K562 (cell line): ENCODE data around the gene KLK3. TPM values are rescaled to one million over a fixed set of nuclear protein-coding genes. Genes with fewer than 3 reads are reported as not detected.

ENCODE experiments used
- ATF1 ChIP-seq, 2 experiments: fragments of 450-650 bp in 1 of 2; IDR thresholded peaks; 2 replicates each; pipeline ENCODE4 v1.6.1; 2016; ENCODE audit warnings: missing compliant biosample characterization in 1 of 2, missing genetic modification characterization in 1 of 2
- BHLHE40 ChIP-seq: IDR thresholded peaks from 2 replicates; pipeline ENCODE4 v1.6.1; 2011; ENCODE audit warnings: low read length, improper control_type of control experiment
- CBFA2T3 ChIP-seq: fragments of 450-650 bp; IDR thresholded peaks from 2 replicates; pipeline ENCODE4 v1.6.1; 2017
- CEBPB ChIP-seq: fragments of 450-650 bp; IDR thresholded peaks from 2 replicates; pipeline ENCODE4 v1.6.1; 2016; ENCODE audit warnings: missing genetic modification characterization, missing compliant biosample characterization
- CREB1 ChIP-seq, 2 experiments: sonication (generic) in 1 of 2; formaldehyde crosslinking in 1 of 2; IDR thresholded peaks; 2 replicates each; pipeline versions ENCODE4 v1.6.1 to v1.8.0; 2012 to 2022; ENCODE audit warnings: inconsistent platforms in 1 of 2, mild to moderate bottlenecking in 1 of 2, missing genetic modification reagents in 1 of 2, moderate library complexity in 1 of 2
- CTBP1 ChIP-seq: fragments of 450-650 bp; IDR thresholded peaks from 2 replicates; pipeline ENCODE4 v1.6.1; 2016; ENCODE audit warnings: borderline replicate concordance
- FOSL1 ChIP-seq: fragments of 200-800 bp; sonication (Bioruptor generic); conservative IDR thresholded peaks from 2 replicates; pipeline ENCODE4 v1.6.1; 2016; ENCODE audit warnings: missing genetic modification characterization, missing compliant biosample characterization
- IRF9 ChIP-seq: fragments of 450-650 bp; IDR thresholded peaks from 2 replicates; pipeline ENCODE4 v1.6.1; 2016; ENCODE audit warnings: missing biosample characterization, missing genetic modification characterization
- MEF2A ChIP-seq: IDR thresholded peaks from 2 replicates; pipeline ENCODE4 v1.6.1; 2011; ENCODE audit warnings: low read depth, mild to moderate bottlenecking, low read length, moderate library complexity; ENCODE audit not compliant: control insufficient read depth
- MEF2D ChIP-seq: conservative IDR thresholded peaks from 2 replicates; pipeline ENCODE4 v1.6.1; 2016; ENCODE audit warnings: low read depth, missing genetic modification characterization, missing compliant biosample characterization
- MEIS2 ChIP-seq: fragments of 450-650 bp; IDR thresholded peaks from 2 replicates; pipeline ENCODE4 v1.6.1; 2014; ENCODE audit warnings: mild to moderate bottlenecking; ENCODE audit not compliant: partially characterized antibody
- NELFE ChIP-seq: IDR thresholded peaks from 2 replicates; pipeline ENCODE4 v1.6.1; 2011; ENCODE audit warnings: mild to moderate bottlenecking; ENCODE audit not compliant: insufficient read depth, insufficient read length
- PHTF2 ChIP-seq: fragments of 250-450 bp; sonication (Bioruptor Pico); IDR thresholded peaks from 2 replicates; pipeline ENCODE4 v1.5.0; 2021; ENCODE audit warnings: mild to moderate bottlenecking
- PKNOX1 ChIP-seq: fragments of 450-650 bp; IDR thresholded peaks from 2 replicates; pipeline ENCODE4 v1.6.1; 2016
- RFX7 ChIP-seq: fragments of 250-450 bp; sonication (Bioruptor Pico); IDR thresholded peaks from 2 replicates; pipeline ENCODE4 v1.5.1; 2021; ENCODE audit warnings: mild to moderate bottlenecking
- SNAPC5 ChIP-seq: fragments of 250-450 bp; sonication (Bioruptor Pico); IDR thresholded peaks from 2 replicates; pipeline ENCODE4 v1.8.0; 2021; ENCODE audit warnings: moderate library complexity, mild to moderate bottlenecking, inconsistent platforms
- SP1 ChIP-seq: sonication (generic); formaldehyde crosslinking; IDR thresholded peaks from 2 replicates; pipeline ENCODE4 v1.8.1; 2022; ENCODE audit warnings: mild to moderate bottlenecking, missing genetic modification reagents
- TAL1 ChIP-seq: fragments of 450-650 bp; IDR thresholded peaks from 2 replicates; pipeline ENCODE4 v1.6.1; 2016; ENCODE audit warnings: mild to moderate bottlenecking
- TFE3 ChIP-seq: fragments of 450-650 bp; formaldehyde crosslinking; IDR thresholded peaks from 2 replicates; pipeline ENCODE4 v1.4.0; 2020; ENCODE audit warnings: mild to moderate bottlenecking, mixed read lengths
- TRIM24 ChIP-seq, 2 experiments: fragments of 450-650 bp; IDR thresholded peaks; 2 replicates each; pipeline ENCODE4 v1.6.1; 2016
- USF1 ChIP-seq: sonication (generic); formaldehyde crosslinking; IDR thresholded peaks from 2 replicates; pipeline ENCODE4 v1.9.0; 2022; ENCODE audit warnings: mild to moderate bottlenecking, missing genetic modification reagents
- USF2 ChIP-seq: sonication (generic); formaldehyde crosslinking; IDR thresholded peaks from 2 replicates; pipeline ENCODE4 v1.5.0; 2020; ENCODE audit warnings: missing genetic modification reagents
- ZNF217 ChIP-seq: sonication (generic); formaldehyde crosslinking; IDR thresholded peaks from 2 replicates; pipeline ENCODE4 v1.8.0; 2022; ENCODE audit warnings: mild to moderate bottlenecking, missing genetic modification reagents
- ZNF589 ChIP-seq: fragments of 200-800 bp; sonication (Bioruptor generic); IDR thresholded peaks from 2 replicates; pipeline ENCODE4 v1.6.1; 2016; ENCODE audit warnings: low read depth, missing genetic modification characterization, missing compliant biosample characterization
- polyA plus RNA-seq, 8 experiments: library from polyadenylated mRNA; depleted of rRNA in 4 of 8; stranded (reverse) in 5 of 8; unstranded in 3 of 8; fragments of >200 nt; fragmentation: Nextera tagmentation in 2 of 8; fragmentation: Illumina TruSeq in 1 of 8; extraction: Ambion mirVana in 2 of 8; extraction: Trizol in 1 of 8; gene quantifications; 2 replicates each; pipeline versions ENCODE4 v1.2.1 to v1.2.3, GENCODE V29; 2011 to 2014; ENCODE audit warnings: inconsistent platforms in 1 of 8, missing spikeins in 1 of 8
- total RNA-seq, 7 experiments: library from RNA; depleted of rRNA in 6 of 7; stranded (reverse); fragments of >200 nt in 6 of 7; fragmentation: Illumina TruSeq in 2 of 7; extraction: Trizol in 2 of 7; gene quantifications; 2 replicates each; pipeline versions ENCODE4 v1.2.1 to v1.2.3, GENCODE V29; 2011 to 2021; ENCODE audit warnings: low replicate concordance in 1 of 7

KLK3 gene
- total and polyA plus RNA-seq, 9 of the 15 experiments (the other 6 are each of a cell fraction or from before 2014, with no cell fraction given): not detected

- TF ChIP-seq PKNOX1 (peak; percentile 64), CBFA2T3 (peak; percentile 74), MEF2A (peak; percentile 57; the same call in 1 of the 2 replicates), TRIM24 (IDR thresholded peaks at IDR 0.05) (peak; percentile 72 to 83), RFX7 (no peak), CTBP1 (peak; percentile 47; the same call in 1 of the 2 replicates), USF1 (CRISPR knock-in tag) (peak; percentile 97), NELFE (no peak), IRF9 (no peak), USF2 (CRISPR knock-in tag) (peak; percentile 71), SNAPC5 (CRISPR knock-in tag) (no peak), PHTF2 (CRISPR knock-in tag) (no peak), ZNF217 (no peak), SP1 (CRISPR knock-in tag) (peak; percentile 74), TFE3 (CRISPR knock-in tag) (peak; percentile 75), FOSL1 (tag) (peak; percentile 99), ATF1 (CRISPR knock-in tag; IDR thresholded peaks at IDR 0.05) (no peak), ATF1 (tag; IDR thresholded peaks at IDR 0.05) (peak; percentile 89), ZNF589 (CRISPR knock-in tag) (peak; percentile 47; the same call in 1 of the 2 replicates), MEF2D (tag) (peak; percentile 25; the same call in 1 of the 2 replicates), CEBPB (tag) (peak; percentile 24; the same call in 1 of the 2 replicates), TAL1 (peak; percentile 38; the same call in 1 of the 2 replicates), MEIS2 (peak; percentile 21), BHLHE40 (peak; percentile 92), CREB1 (IDR thresholded peaks at IDR 0.05) (peak; percentile 54; the same call in 1 of the 2 replicates), CREB1 (CRISPR knock-in tag; IDR thresholded peaks at IDR 0.05) (peak; percentile 82; the same call in 1 of the 2 replicates)
Observed at GRCh38 chr19:50896591-50897190, 42.0 kb downstream of the KLK3 start (continued).
